ENCODE results near the gene TJAP1.

DNA sequence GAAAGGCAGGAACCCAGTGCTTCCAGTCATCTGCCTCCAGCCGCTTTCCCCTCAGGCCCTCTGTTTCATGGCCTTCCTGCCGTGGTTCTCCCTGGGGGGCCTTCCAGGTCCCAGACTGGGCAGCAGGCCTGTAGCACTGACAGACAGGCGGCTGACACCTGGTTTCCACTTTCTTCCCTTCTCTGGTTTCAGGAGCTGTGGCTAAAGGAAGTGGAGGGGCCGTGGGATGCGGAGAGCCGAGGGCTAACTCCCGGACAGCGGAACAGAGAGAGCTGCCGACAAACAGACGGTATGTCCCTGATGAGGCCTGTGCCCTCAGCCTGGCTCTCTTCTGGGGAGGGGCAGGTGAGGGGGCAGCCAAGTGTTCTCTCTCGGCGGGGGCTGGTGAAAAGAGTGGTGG lies 20.3 kb downstream of the TJAP1 start:
- TF ChIP-seq, protein P1, sequence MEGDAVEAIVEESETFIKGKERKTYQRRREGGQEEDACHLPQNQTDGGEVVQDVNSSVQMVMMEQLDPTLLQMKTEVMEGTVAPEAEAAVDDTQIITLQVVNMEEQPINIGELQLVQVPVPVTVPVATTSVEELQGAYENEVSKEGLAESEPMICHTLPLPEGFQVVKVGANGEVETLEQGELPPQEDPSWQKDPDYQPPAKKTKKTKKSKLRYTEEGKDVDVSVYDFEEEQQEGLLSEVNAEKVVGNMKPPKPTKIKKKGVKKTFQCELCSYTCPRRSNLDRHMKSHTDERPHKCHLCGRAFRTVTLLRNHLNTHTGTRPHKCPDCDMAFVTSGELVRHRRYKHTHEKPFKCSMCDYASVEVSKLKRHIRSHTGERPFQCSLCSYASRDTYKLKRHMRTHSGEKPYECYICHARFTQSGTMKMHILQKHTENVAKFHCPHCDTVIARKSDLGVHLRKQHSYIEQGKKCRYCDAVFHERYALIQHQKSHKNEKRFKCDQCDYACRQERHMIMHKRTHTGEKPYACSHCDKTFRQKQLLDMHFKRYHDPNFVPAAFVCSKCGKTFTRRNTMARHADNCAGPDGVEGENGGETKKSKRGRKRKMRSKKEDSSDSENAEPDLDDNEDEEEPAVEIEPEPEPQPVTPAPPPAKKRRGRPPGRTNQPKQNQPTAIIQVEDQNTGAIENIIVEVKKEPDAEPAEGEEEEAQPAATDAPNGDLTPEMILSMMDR (IDR thresholded peaks at IDR 0.05; ENCODE audit: poor library complexity) = no peak
- no peak for TF ChIP-seq EZH2 (IDR thresholded peaks at IDR 0.05; ENCODE audit: borderline replicate concordance)

Measured in hepatocyte (in vitro differentiated cells).